Uterus (tissue), 4 donors: ENCODE data around the gene ITGA2. TPM values are rescaled to one million over a fixed set of nuclear protein-coding genes. Genes with fewer than 3 reads are reported as not detected.

ENCODE experiments used
- DNase-seq, 2 donors: peaks; one replicate each; pipeline ENCODE4 v3.0.0-alpha.2; 2019 to 2020
- H3K27ac ChIP-seq, 2 donors: fragments of 200-600 bp; sonication (generic); 1 replicate in 1 of 2; 2 replicates in 1 of 2; pipeline ENCODE4 v1.5.1; 2016 to 2018
- H3K27me3 ChIP-seq, 2 donors: fragments of 200-600 bp; sonication (generic); one replicate each; pipeline ENCODE4 v1.5.1; 2018 to 2019; ENCODE audit warnings: control low read depth in 1 of 2
- H3K36me3 ChIP-seq, 2 donors: fragments of 200-600 bp; sonication (generic); one replicate each; pipeline ENCODE4 v1.5.1; 2019; ENCODE audit warnings: control low read depth in 1 of 2
- H3K4me1 ChIP-seq, 2 donors: fragments of 200-600 bp; sonication (generic); one replicate each; pipeline ENCODE4 v1.5.1; 2018 to 2019; ENCODE audit warnings: control low read depth in 1 of 2
- H3K4me3 ChIP-seq, 2 donors: fragments of 200-600 bp; sonication (generic); 1 replicate in 1 of 2; 2 replicates in 1 of 2; pipeline ENCODE4 v1.5.1; 2018 to 2019; ENCODE audit warnings: mild to moderate bottlenecking in 1 of 2
- H3K9me3 ChIP-seq, 2 donors: fragments of 200-600 bp; sonication (generic); one replicate each; pipeline ENCODE4 v1.5.1; 2019; ENCODE audit warnings: control low read depth in 1 of 2
- POLR2A ChIP-seq, 2 donors: fragments of 450-650 bp; IDR thresholded peaks; one replicate each; pipeline ENCODE4 v1.6.1; 2016; ENCODE audit warnings: antibody characterized with exemption in 2 of 2, mild to moderate bottlenecking in 1 of 2, moderate library complexity in 1 of 2
- intact Hi-C: fragments of 100-400 bp; cut with DNase I; formaldehyde crosslinking; loops from one replicate; pipeline ENCODE4 v1.15.1; 2023; ENCODE audit warnings: low total_unique reads
- total RNA-seq, 4 donors: library from RNA; depleted of rRNA in 3 of 4; stranded (reverse); fragments of >200 nt in 3 of 4; gene quantifications; one replicate each; pipeline versions ENCODE4 v1.1.0 to v1.2.4, GENCODE V29; 2014 to 2023
- TF ChIP-seq, protein P1 (sequence below), 4 experiments: fragments of 200-600 bp in 2 of 4; fragments of 450-650 bp in 2 of 4; sonication (generic) in 2 of 4; IDR thresholded peaks; one replicate each; pipeline ENCODE4 v1.5.1; 2016 to 2019; ENCODE audit warnings: antibody characterized with exemption in 4 of 4, mild to moderate bottlenecking in 2 of 4, moderate library complexity in 1 of 4
- donor health status: DM: yes; HTN: yes; CAD: no.

The ITGA2 gene
- total RNA-seq, 4 donors from 2014 or later, result 1.3 to 22.4 (median 4.5) TPM

DNA sequence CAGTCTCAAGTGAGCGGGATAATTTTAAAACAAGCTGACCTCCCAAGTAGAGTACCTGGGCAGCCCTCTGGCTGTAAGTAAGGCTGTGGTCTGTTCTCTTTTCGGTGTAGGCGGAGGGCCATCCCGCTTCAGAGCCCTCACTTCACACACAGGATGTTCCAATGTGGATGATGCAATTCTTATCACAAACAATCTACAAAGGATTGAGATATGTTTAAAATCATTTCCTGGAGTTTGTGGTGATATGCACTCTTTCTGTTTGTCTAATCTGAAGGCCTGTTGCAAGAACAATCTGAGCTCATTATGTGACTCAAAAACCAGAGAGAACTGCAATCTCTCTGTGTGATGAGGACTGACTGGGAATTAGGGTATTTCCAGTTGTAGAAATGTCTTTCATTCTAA is 42.5 kb downstream of the ITGA2 start:
- Histone ChIP-seq H3K4me1 (no peaks in the 10 kb centered on the region), H3K4me3 (no peak overlapping the region), H3K27ac (peak overlapping the region; percentile 24 to 54), H3K9me3 (no peaks in the 10 kb centered on the region), H3K27me3 (no peaks in the 10 kb centered on the region), H3K36me3 (no peaks in the 10 kb centered on the region)
- no peak for DNase-seq
- no peak for TF ChIP-seq POLR2A (IDR thresholded peaks at IDR 0.05)
- TF ChIP-seq, protein P1, sequence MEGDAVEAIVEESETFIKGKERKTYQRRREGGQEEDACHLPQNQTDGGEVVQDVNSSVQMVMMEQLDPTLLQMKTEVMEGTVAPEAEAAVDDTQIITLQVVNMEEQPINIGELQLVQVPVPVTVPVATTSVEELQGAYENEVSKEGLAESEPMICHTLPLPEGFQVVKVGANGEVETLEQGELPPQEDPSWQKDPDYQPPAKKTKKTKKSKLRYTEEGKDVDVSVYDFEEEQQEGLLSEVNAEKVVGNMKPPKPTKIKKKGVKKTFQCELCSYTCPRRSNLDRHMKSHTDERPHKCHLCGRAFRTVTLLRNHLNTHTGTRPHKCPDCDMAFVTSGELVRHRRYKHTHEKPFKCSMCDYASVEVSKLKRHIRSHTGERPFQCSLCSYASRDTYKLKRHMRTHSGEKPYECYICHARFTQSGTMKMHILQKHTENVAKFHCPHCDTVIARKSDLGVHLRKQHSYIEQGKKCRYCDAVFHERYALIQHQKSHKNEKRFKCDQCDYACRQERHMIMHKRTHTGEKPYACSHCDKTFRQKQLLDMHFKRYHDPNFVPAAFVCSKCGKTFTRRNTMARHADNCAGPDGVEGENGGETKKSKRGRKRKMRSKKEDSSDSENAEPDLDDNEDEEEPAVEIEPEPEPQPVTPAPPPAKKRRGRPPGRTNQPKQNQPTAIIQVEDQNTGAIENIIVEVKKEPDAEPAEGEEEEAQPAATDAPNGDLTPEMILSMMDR (IDR thresholded peaks at IDR 0.05), result no peak
- intact Hi-C loops, result no loop called here

DNA sequence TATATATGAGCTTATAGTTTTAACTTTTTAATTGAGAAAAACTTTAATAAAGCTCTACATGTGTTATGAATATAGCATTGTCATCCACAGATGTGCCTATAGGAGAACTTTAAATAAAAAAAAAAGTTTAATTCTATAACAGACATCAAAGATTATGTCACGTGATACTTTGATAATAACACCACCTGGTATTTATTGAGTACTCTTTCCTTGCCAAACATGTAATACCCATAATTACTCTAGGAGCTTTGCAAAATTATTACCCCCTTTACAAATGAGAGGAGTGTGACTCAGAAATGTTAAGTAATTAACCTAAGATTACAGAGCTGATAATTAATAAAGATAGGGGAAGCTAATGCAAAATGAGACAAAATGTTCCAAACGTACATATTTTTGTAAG is 43.0 kb downstream of the ITGA2 start:
- H3K4me3 ChIP-seq, result no peak overlapping the region
- intact Hi-C loops, result no loop called here
- peak overlapping the region; percentile 8 to 54 for H3K27ac ChIP-seq
- no peaks in the 10 kb centered on the region for H3K36me3 ChIP-seq
- H3K9me3 ChIP-seq, result no peaks in the 10 kb centered on the region
- no peak for DNase-seq
- no peaks in the 10 kb centered on the region for H3K27me3 ChIP-seq
- H3K4me1 ChIP-seq, result peaks cover 0 to 4% of the 10 kb centered on the region in 2 donors
- TF ChIP-seq, protein P1 (IDR thresholded peaks at IDR 0.05), result peak in 1 of 4 experiments; percentile 4
- TF ChIP-seq POLR2A (IDR thresholded peaks at IDR 0.05), result no peak

DNA sequence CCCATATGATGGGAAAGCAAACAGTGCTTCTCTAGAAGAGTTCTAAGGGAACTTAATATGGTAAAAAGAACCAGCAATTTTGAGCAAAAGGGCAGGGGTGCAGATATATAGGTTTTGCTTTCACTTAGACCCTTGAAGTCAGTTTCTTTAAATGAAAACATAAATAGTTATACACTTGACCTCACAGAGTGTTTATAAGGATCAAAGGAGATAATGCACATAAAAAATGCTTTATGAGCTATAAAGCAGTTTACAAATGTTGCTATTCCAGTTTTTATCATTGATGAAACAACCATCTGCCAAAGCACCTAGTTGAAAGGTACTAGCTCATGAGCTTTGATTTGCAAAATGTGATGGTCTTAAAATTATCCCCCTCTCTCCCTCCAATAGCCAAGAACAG is 45.7 kb downstream of the ITGA2 start:
- no peak for DNase-seq
- Histone ChIP-seq H3K4me1 (peaks cover 0 to 4% of the 10 kb centered on the region in 2 donors), H3K4me3 (no peak overlapping the region), H3K27me3 (no peaks in the 10 kb centered on the region), H3K9me3 (no peaks in the 10 kb centered on the region), H3K27ac (no peak overlapping the region), H3K36me3 (no peaks in the 10 kb centered on the region)
- intact Hi-C loops, result no loop called here
- TF ChIP-seq POLR2A (IDR thresholded peaks at IDR 0.05), result no peak
- TF ChIP-seq, protein P1 (IDR thresholded peaks at IDR 0.05), result no peak

DNA sequence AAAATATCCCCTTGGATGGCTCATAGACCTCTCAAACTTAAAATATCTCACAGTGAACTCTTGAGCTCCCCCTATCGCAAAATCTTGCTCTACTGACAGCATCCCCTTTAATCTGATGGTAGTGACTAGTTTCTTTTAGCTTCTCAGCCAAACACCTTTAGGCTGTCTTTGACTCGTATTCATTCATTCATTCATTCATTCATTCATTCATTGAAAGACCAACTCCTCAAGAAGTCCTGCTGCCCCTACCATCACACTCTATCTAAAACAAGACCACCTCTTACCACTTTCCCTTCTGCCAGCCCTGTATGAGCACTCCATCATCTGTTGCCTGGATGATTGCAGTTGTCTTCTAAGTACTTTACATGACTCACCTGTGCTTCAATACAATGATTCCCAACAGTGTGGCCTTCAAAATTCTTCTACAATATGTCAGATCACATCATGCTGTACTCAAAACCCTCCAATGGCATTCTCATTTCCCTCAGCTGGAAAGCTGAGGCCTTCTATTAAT is 46.8 kb downstream of the ITGA2 start:
- Histone ChIP-seq H3K9me3 (no peaks in the 10 kb centered on the region), H3K4me1 (peaks cover 0 to 4% of the 10 kb centered on the region in 2 donors), H3K27ac (no peak overlapping the region), H3K36me3 (no peaks in the 10 kb centered on the region), H3K4me3 (no peak overlapping the region), H3K27me3 (no peaks in the 10 kb centered on the region)
- intact Hi-C loops, result no loop called here
- TF ChIP-seq, protein P1 (IDR thresholded peaks at IDR 0.05), result no peak
- no peak for TF ChIP-seq POLR2A (IDR thresholded peaks at IDR 0.05)
- no peak for DNase-seq

DNA sequence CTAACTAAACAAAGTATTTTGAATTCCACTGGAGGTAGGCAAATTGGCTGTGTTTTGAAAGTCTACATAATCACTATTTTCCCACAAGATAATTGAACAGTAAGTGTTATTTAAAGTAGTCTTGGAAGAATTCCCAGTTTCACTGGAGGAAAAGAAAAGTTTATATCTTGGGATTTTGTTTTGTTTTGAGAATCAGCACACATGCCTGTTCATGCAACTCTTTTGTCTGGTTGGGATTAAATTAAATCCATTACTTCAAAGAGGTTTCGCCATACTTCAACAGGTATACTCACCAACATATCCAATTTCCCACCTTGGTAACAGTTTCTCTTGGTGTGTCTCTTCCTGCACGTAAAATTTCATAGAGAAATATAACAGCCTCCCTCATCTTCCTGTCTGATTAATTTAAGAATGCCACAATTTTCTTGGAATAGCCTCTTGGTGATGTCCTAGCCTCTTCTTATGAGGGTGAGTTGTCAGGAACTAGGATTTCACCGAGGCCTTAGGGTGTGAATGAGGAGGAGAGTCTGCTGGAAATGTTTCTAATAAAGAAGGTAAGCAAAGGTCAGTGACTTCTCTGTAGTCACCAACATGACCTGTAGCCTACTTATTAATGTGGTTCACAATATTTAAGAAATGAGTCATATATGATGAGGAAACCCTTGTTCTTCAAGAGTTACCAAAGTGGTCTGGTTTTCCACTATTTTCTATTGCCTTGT is 48.1 kb downstream of the ITGA2 start:
- Histone ChIP-seq H3K27me3 (no peaks in the 10 kb centered on the region), H3K9me3 (no peaks in the 10 kb centered on the region), H3K27ac (no peak overlapping the region), H3K36me3 (no peaks in the 10 kb centered on the region), H3K4me1 (peaks cover 0 to 4% of the 10 kb centered on the region in 2 donors), H3K4me3 (no peak overlapping the region)
- no peak for TF ChIP-seq POLR2A (IDR thresholded peaks at IDR 0.05)
- TF ChIP-seq, protein P1 (IDR thresholded peaks at IDR 0.05), result no peak
- intact Hi-C loops, result no loop called here
- no peak for DNase-seq
